Uterus (tissue), 4 donors: ENCODE data around the gene GTF2F1. TPM values are rescaled to one million over a fixed set of nuclear protein-coding genes. Genes with fewer than 3 reads are reported as not detected.
"Not testable (repeated sequence)": the region's sequence is repeated elsewhere in the genome, so short reads cannot be mapped to it uniquely, and the experiment has no call there.

Experiments used
- DNase-seq, 2 donors: peaks; one replicate each; pipeline ENCODE4 v3.0.0-alpha.2; 2019 to 2020
- H3K27ac ChIP-seq, 2 donors: fragments of 200-600 bp; sonication (generic); 1 replicate in 1 of 2; 2 replicates in 1 of 2; pipeline ENCODE4 v1.5.1; 2016 to 2018
- H3K27me3 ChIP-seq, 2 donors: fragments of 200-600 bp; sonication (generic); one replicate each; pipeline ENCODE4 v1.5.1; 2018 to 2019; ENCODE audit warnings: control low read depth in 1 of 2
- H3K36me3 ChIP-seq, 2 donors: fragments of 200-600 bp; sonication (generic); one replicate each; pipeline ENCODE4 v1.5.1; 2019; ENCODE audit warnings: control low read depth in 1 of 2
- H3K4me1 ChIP-seq, 2 donors: fragments of 200-600 bp; sonication (generic); one replicate each; pipeline ENCODE4 v1.5.1; 2018 to 2019; ENCODE audit warnings: control low read depth in 1 of 2
- H3K4me3 ChIP-seq, 2 donors: fragments of 200-600 bp; sonication (generic); 1 replicate in 1 of 2; 2 replicates in 1 of 2; pipeline ENCODE4 v1.5.1; 2018 to 2019; ENCODE audit warnings: mild to moderate bottlenecking in 1 of 2
- H3K9me3 ChIP-seq, 2 donors: fragments of 200-600 bp; sonication (generic); one replicate each; pipeline ENCODE4 v1.5.1; 2019; ENCODE audit warnings: control low read depth in 1 of 2
- CTCF ChIP-seq, 4 experiments: fragments of 200-600 bp in 2 of 4; fragments of 450-650 bp in 2 of 4; sonication (generic) in 2 of 4; IDR thresholded peaks; one replicate each; pipeline ENCODE4 v1.5.1; 2016 to 2019; ENCODE audit warnings: antibody characterized with exemption in 4 of 4, mild to moderate bottlenecking in 2 of 4, moderate library complexity in 1 of 4
- POLR2A ChIP-seq, 2 donors: fragments of 450-650 bp; IDR thresholded peaks; one replicate each; pipeline ENCODE4 v1.6.1; 2016; ENCODE audit warnings: antibody characterized with exemption in 2 of 2, mild to moderate bottlenecking in 1 of 2, moderate library complexity in 1 of 2
- intact Hi-C: fragments of 100-400 bp; cut with DNase I; formaldehyde crosslinking; loops from one replicate; pipeline ENCODE4 v1.15.1; 2023; ENCODE audit warnings: low total_unique reads
- total RNA-seq, 4 donors: library from RNA; depleted of rRNA in 3 of 4; stranded (reverse); fragments of >200 nt in 3 of 4; gene quantifications; one replicate each; pipeline versions ENCODE4 v1.1.0 to v1.2.4, GENCODE V29; 2014 to 2023
- donor health status: DM: yes; HTN: yes; CAD: no.

GTF2F1 gene
- total RNA-seq, 4 donors from 2014 or later: 38.2 to 82.2 (median 61.8) TPM

GRCh38 chr19:6433165-6433564 lies 40.2 kb upstream of the GTF2F1 start:
- TF ChIP-seq CTCF (IDR thresholded peaks at IDR 0.05) (no peak), POLR2A (IDR thresholded peaks at IDR 0.05) (no peak)
- DNase-seq: no peak
- Histone ChIP-seq H3K27ac (no peak overlapping the region), H3K36me3 (no peaks in the 10 kb centered on the region), H3K27me3 (no peaks in the 10 kb centered on the region), H3K4me1 (no peaks in the 10 kb centered on the region), H3K4me3 (no peak overlapping the region), H3K9me3 (no peaks in the 10 kb centered on the region)
- intact Hi-C loops: no loop called here

GRCh38 chr19:6431891-6432290 lies 38.9 kb upstream of the GTF2F1 start:
- intact Hi-C loops: no loop called here
- no peak for DNase-seq
- TF ChIP-seq CTCF (IDR thresholded peaks at IDR 0.05) (no peak), POLR2A (IDR thresholded peaks at IDR 0.05) (no peak)
- Histone ChIP-seq H3K27me3 (no peaks in the 10 kb centered on the region), H3K36me3 (no peaks in the 10 kb centered on the region), H3K27ac (no peak overlapping the region), H3K4me1 (no peaks in the 10 kb centered on the region), H3K4me3 (no peak overlapping the region), H3K9me3 (no peaks in the 10 kb centered on the region)

GRCh38 chr19:6429419-6430221 lies 36.7 kb upstream of the GTF2F1 start:
- Histone ChIP-seq H3K36me3 (no peaks in the 10 kb centered on the region), H3K9me3 (no peaks in the 10 kb centered on the region), H3K4me3 (no peak overlapping the region), H3K4me1 (no peaks in the 10 kb centered on the region), H3K27ac (no peak overlapping the region), H3K27me3 (no peaks in the 10 kb centered on the region)
- intact Hi-C loops: no loop called here
- DNase-seq: no peak
- TF ChIP-seq CTCF (IDR thresholded peaks at IDR 0.05) (no peak), POLR2A (IDR thresholded peaks at IDR 0.05) (no peak)

GRCh38 chr19:6428692-6429418 lies 35.9 kb upstream of the GTF2F1 start:
- DNase-seq, H3K9me3 ChIP-seq, H3K36me3 ChIP-seq, H3K4me3 ChIP-seq, H3K27ac ChIP-seq, H3K4me1 ChIP-seq, H3K27me3 ChIP-seq, intact Hi-C loops: not testable (repeated sequence)

GRCh38 chr19:6427131-6427530 lies 34.2 kb upstream of the GTF2F1 start:
- no peaks in the 10 kb centered on the region for H3K36me3 ChIP-seq
- no peaks in the 10 kb centered on the region for H3K9me3 ChIP-seq
- no peak overlapping the region for H3K27ac ChIP-seq
- H3K4me3 ChIP-seq: no peak overlapping the region
- no peak for DNase-seq
- H3K27me3 ChIP-seq: no peaks in the 10 kb centered on the region
- H3K4me1 ChIP-seq: peaks cover 0 to 8% of the 10 kb centered on the region in 2 donors
- TF ChIP-seq POLR2A (IDR thresholded peaks at IDR 0.05): no peak
- TF ChIP-seq CTCF (IDR thresholded peaks at IDR 0.05): no peak
- intact Hi-C loops: no loop called here
